NCI-H187 (cell line): ENCODE results near the gene GLIS1.
A peak's percentile ranks its signal among the peaks of the same experiment; 100 is the strongest.

Experiments
- DNase-seq, 2 experiments: peaks; one replicate each; lab custom pipeline; 2025; lab: John Stamatoyannopoulos, UW

Gene GLIS1

GRCh38 chr1:53485478-53486394 is 253.2 kb downstream of the GLIS1 start:
- peak; percentile 54 to 66 for DNase-seq

- DNase-seq = no peak
Observed at GRCh38 chr1:53484705-53485477, 254.1 kb downstream of the GLIS1 start.

- no peak for DNase-seq
Observed at GRCh38 chr1:53483656-53484055, 255.3 kb downstream of the GLIS1 start.

GRCh38 chr1:53483170-53483569 is 255.8 kb downstream of the GLIS1 start:
- DNase-seq = no peak

- no peak for DNase-seq
Observed at GRCh38 chr1:53482441-53483153, 256.4 kb downstream of the GLIS1 start.

- no peak for DNase-seq
Observed at GRCh38 chr1:53481456-53481855, 257.5 kb downstream of the GLIS1 start.

GRCh38 chr1:53480678-53481077 is 258.3 kb downstream of the GLIS1 start:
- DNase-seq = no peak

GRCh38 chr1:53478502-53478818 is 260.5 kb downstream of the GLIS1 start:
- DNase-seq = no peak

GRCh38 chr1:53477651-53478501 is 261.1 kb downstream of the GLIS1 start:
- DNase-seq = no peak

- no peak for DNase-seq
Observed at GRCh38 chr1:53476579-53476978, 262.4 kb downstream of the GLIS1 start.

GRCh38 chr1:53475664-53476063 is 263.3 kb downstream of the GLIS1 start:
- DNase-seq = no peak

- DNase-seq = no peak
Observed at GRCh38 chr1:53473463-53473862, 265.5 kb downstream of the GLIS1 start.

- no peak for DNase-seq
Observed at GRCh38 chr1:53471000-53471399, 268.0 kb downstream of the GLIS1 start.

GRCh38 chr1:53470584-53470983 is 268.4 kb downstream of the GLIS1 start:
- DNase-seq = no peak

- DNase-seq = no peak
Observed at GRCh38 chr1:53470155-53470554, 268.8 kb downstream of the GLIS1 start.

- DNase-seq = no peak
Observed at GRCh38 chr1:53469373-53469772, 269.6 kb downstream of the GLIS1 start.

GRCh38 chr1:53468374-53468773 is 270.6 kb downstream of the GLIS1 start:
- no peak for DNase-seq

- DNase-seq = no peak
Observed at GRCh38 chr1:53467391-53467790, 271.6 kb downstream of the GLIS1 start.

- no peak for DNase-seq
Observed at GRCh38 chr1:53465023-53465957, 273.7 kb downstream of the GLIS1 start.
